Keratinocyte (primary cell): ENCODE results near the gene CAMKMT.

Experiments used
- EZH2 ChIP-seq: IDR thresholded peaks from one replicate; pipeline ENCODE4 v1.6.1; 2012; ENCODE audit warnings: inconsistent platforms, mild to moderate bottlenecking, low read length, moderate library complexity
- TF ChIP-seq, protein P1 (sequence below), 3 experiments: IDR thresholded peaks in 1 of 3; conservative IDR thresholded peaks in 1 of 3; optimal IDR thresholded peaks in 1 of 3; 2 replicates in 2 of 3; 3 replicates in 1 of 3; pipeline versions ENCODE3 to v1.5.1; 2011; ENCODE audit warnings: low read length in 3 of 3, mild to moderate bottlenecking in 3 of 3, moderate library complexity in 2 of 3, control low read depth in 1 of 3, inconsistent platforms in 1 of 3; ENCODE audit not compliant: insufficient read depth in 2 of 3; ENCODE audit errors: extremely low read depth in 1 of 3

DNA sequence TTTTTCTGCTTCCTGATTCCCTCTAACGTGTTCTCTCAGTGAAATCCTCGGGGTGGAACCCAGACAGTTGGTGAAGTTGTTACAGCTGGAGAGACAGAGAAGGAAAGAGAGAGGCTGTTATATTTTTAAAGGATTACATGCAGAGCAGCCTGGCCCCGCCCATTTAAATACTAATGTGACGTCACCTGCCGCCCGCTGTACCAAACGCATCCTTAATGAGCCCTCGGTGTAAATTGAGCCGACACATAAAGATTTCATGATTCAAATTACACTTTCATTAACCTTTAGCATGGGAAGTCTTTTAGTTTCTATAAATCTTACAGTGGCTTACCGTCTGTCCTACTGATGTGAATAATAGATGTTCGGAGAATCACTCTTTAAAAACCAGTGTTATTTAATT is 415.8 kb downstream of the CAMKMT start:
- TF ChIP-seq, protein P1, sequence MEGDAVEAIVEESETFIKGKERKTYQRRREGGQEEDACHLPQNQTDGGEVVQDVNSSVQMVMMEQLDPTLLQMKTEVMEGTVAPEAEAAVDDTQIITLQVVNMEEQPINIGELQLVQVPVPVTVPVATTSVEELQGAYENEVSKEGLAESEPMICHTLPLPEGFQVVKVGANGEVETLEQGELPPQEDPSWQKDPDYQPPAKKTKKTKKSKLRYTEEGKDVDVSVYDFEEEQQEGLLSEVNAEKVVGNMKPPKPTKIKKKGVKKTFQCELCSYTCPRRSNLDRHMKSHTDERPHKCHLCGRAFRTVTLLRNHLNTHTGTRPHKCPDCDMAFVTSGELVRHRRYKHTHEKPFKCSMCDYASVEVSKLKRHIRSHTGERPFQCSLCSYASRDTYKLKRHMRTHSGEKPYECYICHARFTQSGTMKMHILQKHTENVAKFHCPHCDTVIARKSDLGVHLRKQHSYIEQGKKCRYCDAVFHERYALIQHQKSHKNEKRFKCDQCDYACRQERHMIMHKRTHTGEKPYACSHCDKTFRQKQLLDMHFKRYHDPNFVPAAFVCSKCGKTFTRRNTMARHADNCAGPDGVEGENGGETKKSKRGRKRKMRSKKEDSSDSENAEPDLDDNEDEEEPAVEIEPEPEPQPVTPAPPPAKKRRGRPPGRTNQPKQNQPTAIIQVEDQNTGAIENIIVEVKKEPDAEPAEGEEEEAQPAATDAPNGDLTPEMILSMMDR (optimal IDR thresholded peaks at IDR 0.05 in 1 of 3, IDR thresholded peaks at IDR 0.05 in 1 of 3, conservative IDR thresholded peaks at IDR 0.05 in 1 of 3; ENCODE audit: extremely low read depth in 1 of 3, insufficient read depth in 2 of 3, low read length in 3 of 3) = no peak
- TF ChIP-seq EZH2 = no peak
